ENCODE results near the gene CDR2L.
"Not testable (repeated sequence)": the region's sequence is repeated elsewhere in the genome, so short reads cannot be mapped to it uniquely, and the experiment has no call there.

Gene CDR2L

DNA sequence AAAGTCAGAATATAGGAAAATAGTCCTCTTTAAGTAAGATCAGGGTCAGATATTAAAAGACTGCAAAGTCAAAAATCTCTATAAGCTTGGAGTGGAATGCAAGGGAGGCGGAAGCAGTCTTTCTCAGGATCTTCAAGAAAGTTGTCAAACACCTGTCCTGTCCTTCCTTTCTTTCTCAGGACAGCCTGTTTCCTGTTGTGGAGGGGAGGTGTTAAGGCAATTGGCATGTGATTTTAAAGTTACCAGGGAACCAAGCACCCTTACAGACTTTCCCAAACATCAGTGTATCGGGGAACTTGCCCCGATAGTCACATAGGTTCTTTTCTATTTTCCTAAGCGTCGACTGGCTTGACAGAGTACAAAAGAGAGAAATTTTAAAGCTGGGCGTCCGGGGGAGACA is 57.3 kb downstream of the CDR2L start:
- DNase-seq, result no peak

- DNase-seq, result not testable (repeated sequence)
Observed at GRCh38 chr17:75045946-75046406, 58.5 kb downstream of the CDR2L start.

GRCh38 chr17:75046407-75047289 is 59.2 kb downstream of the CDR2L start, which contains the start of the genes ATP5PD and KCTD2:
Gene ATP5PD, minus strand, starts transcription at chr17:75046969. Its CDS starts 4,319 bp downstream, at chr17:75042650.
Gene KCTD2, plus strand, starts transcription at chr17:75047225. Its CDS starts 26 bp downstream, at chr17:75047251.
- DNase-seq, result peak; percentile 94

DNA sequence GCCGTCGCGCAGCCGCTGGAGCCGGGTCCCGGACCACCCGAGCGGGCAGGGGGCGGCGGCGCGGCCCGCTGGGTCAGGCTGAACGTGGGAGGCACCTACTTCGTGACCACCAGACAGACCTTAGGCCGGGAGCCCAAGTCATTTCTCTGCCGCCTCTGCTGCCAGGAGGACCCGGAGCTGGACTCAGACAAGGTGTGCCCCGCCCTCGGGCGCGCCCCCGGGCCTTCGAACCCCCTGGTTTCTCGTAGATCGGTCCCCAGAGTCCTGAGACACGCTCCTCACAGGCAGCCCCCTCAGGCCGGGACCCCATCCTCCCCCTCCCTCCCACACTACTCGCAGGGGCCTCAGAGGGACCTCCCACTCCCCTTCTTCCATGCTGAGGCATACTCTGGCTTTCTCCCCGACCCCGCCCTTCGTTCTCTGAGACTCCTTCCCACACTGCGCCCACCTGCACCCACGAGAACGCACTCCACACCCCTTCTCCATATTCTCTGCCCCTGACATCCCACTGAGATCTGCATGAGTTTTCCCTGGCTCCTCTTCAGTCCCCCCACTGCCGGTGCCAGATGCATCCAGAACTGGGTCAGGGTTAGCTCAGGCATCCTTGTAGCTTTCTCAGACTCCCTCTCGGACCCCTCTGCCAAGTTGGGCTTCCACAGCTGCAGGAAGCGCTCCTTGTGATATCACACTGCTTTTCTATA is 60.1 kb downstream of the CDR2L start:
- peak; percentile 17 for DNase-seq

DNA sequence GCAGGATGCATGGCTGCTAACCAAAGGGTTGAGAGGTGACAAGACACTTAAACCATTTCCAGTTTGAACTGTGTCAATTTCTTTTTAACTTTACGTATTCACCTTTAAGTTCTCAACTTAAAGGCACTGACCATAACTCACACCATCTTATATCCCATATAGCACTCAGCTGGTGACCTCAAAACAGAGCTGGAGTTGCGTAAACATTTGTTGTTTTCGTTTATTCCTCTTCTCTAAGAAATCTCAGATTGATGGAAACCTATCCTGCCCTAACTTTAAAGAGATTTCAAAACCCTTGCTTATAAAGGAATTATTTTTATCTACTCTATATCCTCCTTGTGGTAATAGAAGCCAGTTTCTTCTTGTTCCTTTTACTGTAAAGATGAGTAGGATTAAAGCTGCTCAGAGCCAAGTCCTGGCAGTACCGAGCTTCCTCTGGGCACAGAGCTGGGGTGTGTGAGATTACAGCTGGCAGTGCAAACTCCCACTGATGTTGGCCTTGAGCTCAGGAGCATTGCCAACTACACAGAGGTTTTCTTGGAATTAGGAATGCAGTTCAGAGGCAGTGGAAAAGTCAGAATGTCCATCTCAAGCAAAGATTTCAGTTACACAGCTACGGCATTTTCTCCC is 60.9 kb downstream of the CDR2L start:
- no peak for DNase-seq

GRCh38 chr17:75049057-75049456 is 61.6 kb downstream of the CDR2L start:
- no peak for DNase-seq

DNA sequence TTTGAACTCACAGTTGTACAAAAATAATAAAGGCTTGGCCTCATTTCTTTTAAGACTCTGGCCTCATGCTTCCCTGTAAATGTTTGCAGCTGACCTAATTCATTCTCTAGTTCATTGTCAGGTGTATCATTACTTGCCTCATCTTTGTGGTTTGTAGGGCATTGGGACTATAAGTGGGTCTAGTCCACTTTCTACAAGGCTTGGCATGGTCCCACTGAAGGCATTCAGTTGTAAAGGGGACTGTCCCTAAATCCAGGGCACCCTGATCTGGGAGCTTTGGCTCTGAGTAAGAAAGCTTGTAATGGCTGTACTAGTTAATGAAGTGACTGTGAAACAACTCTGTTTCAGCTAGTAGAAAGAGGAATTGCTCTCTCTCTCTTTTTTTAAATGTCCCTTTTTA is 62.3 kb downstream of the CDR2L start:
- DNase-seq, result no peak

GRCh38 chr17:75051941-75052340 is 64.5 kb downstream of the CDR2L start:
- DNase-seq, result no peak

Measured in activated T-cell treated with anti-CD3 and anti-CD28 coated beads for 4 hours (primary cell).